HG02981 (cell line): ENCODE results near the gene MTRF1.

Experiments
- ATAC-seq: cut with Tn5 transposase; IDR thresholded peaks from one replicate; pipeline ENCODE4 v1.9.1; 2021; ENCODE audit warnings: mild to moderate bottlenecking, moderate library complexity; ENCODE audit not compliant: unreplicated experiment

Gene MTRF1

GRCh38 chr13:41263261-41263971 is at the start of gene MTRF1:
TSS of gene MTRF1 (minus strand) at chr13:41263576. CDS start at chr13:41260907, 2,669 bp downstream.
- ATAC-seq: peak; percentile 89

- no peak for ATAC-seq
These were observed 49.7 kb upstream of the MTRF1 start for GRCh38 chr13:41313117-41313516.

DNA sequence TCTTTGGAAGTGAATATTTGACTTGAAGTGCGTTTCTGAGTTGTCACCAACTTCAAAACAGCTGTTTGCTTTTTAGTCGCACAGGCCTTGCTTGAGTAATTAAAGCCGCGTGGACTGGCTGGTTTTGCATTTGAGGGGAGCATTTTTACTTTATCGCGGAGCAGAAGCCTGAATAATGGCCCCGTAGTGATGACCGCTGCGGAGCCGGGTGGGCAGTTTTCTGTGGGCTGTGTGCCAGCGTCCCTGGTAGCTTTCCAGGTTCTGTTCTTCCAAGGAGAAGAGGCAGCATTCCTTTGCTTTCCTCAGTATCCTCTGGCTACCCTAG is 48.8 kb upstream of the MTRF1 start:
- no peak for ATAC-seq

GRCh38 chr13:41311406-41312175 is 48.2 kb upstream of the MTRF1 start:
- ATAC-seq: peak; percentile 40

GRCh38 chr13:41310963-41311405 is 47.6 kb upstream of the MTRF1 start, which contains the start of gene NAA16:
TSS of gene NAA16 (plus strand) at chr13:41311267. CDS start at chr13:41311529, 262 bp downstream.
- ATAC-seq: peak; percentile 58

DNA sequence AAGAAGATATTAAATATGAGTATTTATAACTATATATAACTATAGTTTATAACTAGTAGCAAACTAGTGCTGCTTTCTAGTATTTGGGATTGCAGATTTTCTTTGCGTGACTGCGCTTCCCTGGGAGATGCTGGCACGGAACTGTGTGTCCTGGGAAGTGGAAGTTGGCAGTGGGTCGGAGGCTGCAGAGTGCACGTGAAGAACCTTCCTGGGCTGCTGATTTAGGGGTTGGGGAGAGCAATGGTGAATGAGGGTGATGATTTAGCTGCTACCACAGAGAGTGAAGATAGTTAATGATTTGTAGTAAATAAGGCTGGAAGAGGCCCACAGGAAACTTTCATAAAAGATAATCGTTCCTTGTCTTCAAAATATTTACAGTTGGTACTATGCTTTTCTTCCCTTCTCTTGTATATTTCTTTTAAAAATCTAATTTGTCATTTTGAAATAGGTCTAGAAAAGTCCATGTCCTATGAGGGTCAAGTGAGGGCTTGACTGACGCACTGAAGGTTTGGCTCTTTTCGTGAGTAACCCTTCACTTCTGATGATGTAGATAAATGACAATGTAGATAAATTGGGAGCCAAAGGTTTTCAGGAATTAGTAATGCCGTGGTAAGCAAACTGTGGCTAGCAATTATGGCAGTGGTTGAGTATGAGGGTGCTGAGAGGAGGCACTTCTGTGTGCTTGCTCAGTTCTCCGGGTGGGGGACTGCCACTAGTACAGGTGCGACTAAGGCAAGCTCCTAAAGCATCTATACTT is 44.7 kb upstream of the MTRF1 start:
- ATAC-seq: no peak

GRCh38 chr13:41306271-41307145 is 43.1 kb upstream of the MTRF1 start:
- no peak for ATAC-seq

DNA sequence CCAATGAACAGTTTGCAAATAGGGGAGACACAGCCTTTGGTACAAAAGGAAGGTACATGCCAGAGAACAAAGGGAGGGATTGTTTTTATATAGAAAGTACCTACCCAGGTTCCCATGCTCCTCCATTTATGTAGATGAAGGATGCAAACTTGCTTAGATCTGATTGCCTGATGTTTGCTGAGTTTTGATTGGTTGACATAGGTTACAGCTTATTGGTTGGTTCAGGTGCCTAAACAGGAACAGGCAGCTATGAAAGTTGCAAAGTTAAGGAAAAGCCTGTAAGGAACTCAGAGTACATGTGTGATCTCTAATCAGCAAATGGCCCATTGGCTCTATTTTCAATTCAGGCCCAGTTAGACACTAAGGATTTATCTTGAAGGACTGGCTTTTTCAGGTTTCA is 41.2 kb upstream of the MTRF1 start:
- no peak for ATAC-seq

- ATAC-seq: no peak
These were observed 39.4 kb upstream of the MTRF1 start for GRCh38 chr13:41302743-41303142.

GRCh38 chr13:41299316-41300094 is 36.1 kb upstream of the MTRF1 start:
- ATAC-seq: peak; percentile 57

- no peak for ATAC-seq
These were observed 33.7 kb upstream of the MTRF1 start for GRCh38 chr13:41296879-41297646.

GRCh38 chr13:41295973-41296372 is 32.6 kb upstream of the MTRF1 start:
- ATAC-seq: no peak

GRCh38 chr13:41294914-41295313 is 31.5 kb upstream of the MTRF1 start:
- no peak for ATAC-seq

DNA sequence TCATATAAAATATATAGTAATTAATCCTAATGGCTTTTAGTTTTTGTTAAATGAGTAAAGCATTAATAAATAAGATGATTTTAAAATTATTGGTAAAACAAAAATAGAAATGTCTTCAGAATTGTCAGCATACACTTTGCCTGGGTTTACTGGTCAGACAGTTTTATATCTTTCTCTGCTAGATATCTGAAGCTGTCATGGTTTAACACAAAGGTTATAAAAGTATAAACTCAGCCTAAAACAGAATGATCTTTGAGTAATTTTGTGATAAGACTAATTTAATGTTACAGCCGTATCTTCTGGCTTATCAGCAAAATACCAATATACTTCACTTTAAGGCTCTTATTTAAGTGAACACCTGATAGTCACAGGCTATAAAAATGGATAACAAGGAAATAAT is 29.9 kb upstream of the MTRF1 start:
- no peak for ATAC-seq

- ATAC-seq: no peak
These were observed 27.9 kb upstream of the MTRF1 start for GRCh38 chr13:41291246-41291645.

DNA sequence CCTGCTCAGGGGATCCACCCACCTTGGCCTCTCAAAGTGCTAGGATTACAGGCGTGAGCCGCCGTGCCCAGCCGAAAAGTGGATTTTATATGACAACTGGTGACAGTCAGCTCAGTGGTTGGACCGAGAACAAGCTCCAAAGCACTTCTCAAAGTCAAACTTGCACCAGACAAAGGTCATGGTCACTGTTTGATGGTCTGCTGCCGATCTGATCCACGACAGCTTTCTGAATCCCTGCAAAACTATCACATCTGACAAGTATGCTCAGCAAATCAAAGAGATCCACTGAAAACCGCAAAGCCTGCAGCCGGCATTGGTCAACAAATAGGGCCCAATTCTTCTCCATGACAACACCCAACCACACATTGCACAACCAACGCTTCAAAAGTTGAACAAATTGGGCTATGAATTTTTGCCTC is 26.1 kb upstream of the MTRF1 start:
- no peak for ATAC-seq

DNA sequence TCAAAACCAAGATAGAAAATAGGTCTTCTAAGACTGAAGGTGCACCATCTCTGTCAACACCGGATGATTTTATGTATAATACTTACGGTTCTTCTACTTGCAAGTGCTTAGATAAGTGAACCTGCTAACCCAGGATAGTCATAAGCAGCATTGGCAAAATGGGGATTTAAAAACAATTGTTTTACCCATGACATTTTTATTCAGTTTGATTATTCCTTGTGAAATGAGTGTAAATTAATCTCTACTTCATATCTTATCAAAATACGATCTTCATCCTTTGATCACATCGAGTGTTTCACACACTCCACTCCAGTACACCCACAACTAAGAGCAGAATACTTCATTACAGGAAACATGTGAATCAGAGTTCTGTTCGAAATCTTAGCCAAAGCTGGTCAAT is 23.0 kb upstream of the MTRF1 start:
- ATAC-seq: no peak

- ATAC-seq: no peak
These were observed 21.3 kb upstream of the MTRF1 start for GRCh38 chr13:41284512-41285288.
